Measurements from ENCODE around the gene PRKAR1B.

Gene PRKAR1B

GRCh38 chr7:534959-535358 lies 192.1 kb downstream of the PRKAR1B start:
- DNase-seq (ENCODE audit: extremely low read depth, insufficient read length), result no peak
- peaks cover 1% of the 10 kb centered on the region; the same call in 1 of the 2 replicates for H3K27me3 ChIP-seq (replicated peaks; ENCODE audit: control insufficient read depth, insufficient read depth, low read length)
- no peaks in the 10 kb centered on the region for H3K36me3 ChIP-seq (ENCODE audit: control insufficient read depth, insufficient read depth, low read length)
- TF ChIP-seq CTCF (IDR thresholded peaks at IDR 0.05; ENCODE audit: insufficient read depth, low read length, poor library complexity, severe bottlenecking), result no peak
- no peak overlapping the region for H3K4me3 ChIP-seq (replicated peaks; ENCODE audit: low read depth, low read length)

GRCh38 chr7:534075-534474 lies 193.0 kb downstream of the PRKAR1B start:
- Histone ChIP-seq H3K36me3 (ENCODE audit: control insufficient read depth, insufficient read depth, low read length) (no peaks in the 10 kb centered on the region), H3K4me3 (replicated peaks; ENCODE audit: low read depth, low read length) (no peak overlapping the region), H3K27me3 (replicated peaks; ENCODE audit: control insufficient read depth, insufficient read depth, low read length) (peaks cover 1% of the 10 kb centered on the region; the same call in 1 of the 2 replicates)
- no peak for TF ChIP-seq CTCF (IDR thresholded peaks at IDR 0.05; ENCODE audit: insufficient read depth, low read length, poor library complexity, severe bottlenecking)
- no peak for DNase-seq (ENCODE audit: extremely low read depth, insufficient read length)

- DNase-seq (ENCODE audit: extremely low read depth, insufficient read length), result no peak
- Histone ChIP-seq H3K4me3 (replicated peaks; ENCODE audit: low read depth, low read length) (no peak overlapping the region), H3K36me3 (ENCODE audit: control insufficient read depth, insufficient read depth, low read length) (no peaks in the 10 kb centered on the region), H3K27me3 (replicated peaks; ENCODE audit: control insufficient read depth, insufficient read depth, low read length) (peaks cover 1% of the 10 kb centered on the region; the same call in 1 of the 2 replicates)
- no peak for TF ChIP-seq CTCF (IDR thresholded peaks at IDR 0.05; ENCODE audit: insufficient read depth, low read length, poor library complexity, severe bottlenecking)
These were observed 193.8 kb downstream of the PRKAR1B start for GRCh38 chr7:533266-533665.

- Histone ChIP-seq H3K4me3 (replicated peaks; ENCODE audit: low read depth, low read length) (no peak overlapping the region), H3K36me3 (ENCODE audit: control insufficient read depth, insufficient read depth, low read length) (no peaks in the 10 kb centered on the region), H3K27me3 (replicated peaks; ENCODE audit: control insufficient read depth, insufficient read depth, low read length) (peaks cover 1% of the 10 kb centered on the region; the same call in 1 of the 2 replicates)
- no peak for TF ChIP-seq CTCF (IDR thresholded peaks at IDR 0.05; ENCODE audit: insufficient read depth, low read length, poor library complexity, severe bottlenecking)
- DNase-seq (ENCODE audit: extremely low read depth, insufficient read length), result no peak
These were observed 194.5 kb downstream of the PRKAR1B start for GRCh38 chr7:532379-533143.

GRCh38 chr7:531777-532176 lies 195.3 kb downstream of the PRKAR1B start:
- TF ChIP-seq CTCF (IDR thresholded peaks at IDR 0.05; ENCODE audit: insufficient read depth, low read length, poor library complexity, severe bottlenecking), result no peak
- H3K27me3 ChIP-seq (replicated peaks; ENCODE audit: control insufficient read depth, insufficient read depth, low read length), result peaks cover 1% of the 10 kb centered on the region; the same call in 1 of the 2 replicates
- H3K36me3 ChIP-seq (ENCODE audit: control insufficient read depth, insufficient read depth, low read length), result no peaks in the 10 kb centered on the region
- DNase-seq (ENCODE audit: extremely low read depth, insufficient read length), result no peak
- H3K4me3 ChIP-seq (replicated peaks; ENCODE audit: low read depth, low read length), result no peak overlapping the region
